Natural killer cell (primary cell): ENCODE data around the gene DIP2C. TPM values are rescaled to one million over a fixed set of nuclear protein-coding genes. Genes with fewer than 3 reads are reported as not detected.
"Not testable (repeated sequence)": the region's sequence is repeated elsewhere in the genome, so short reads cannot be mapped to it uniquely, and the experiment has no call there.

Experiments
- ATAC-seq, 3 donors: fragments of 150-1000 bp in 2 of 3; fragments of 200-7000 bp in 1 of 3; cut with Tn5 transposase; 1 replicate in 1 of 3; 2 replicates in 2 of 3; pipeline ENCODE4 v1.10.0; 2021; ENCODE audit warnings: mild to moderate bottlenecking in 2 of 3, moderate library complexity in 2 of 3
- DNase-seq, 2 donors: peaks; one replicate each; pipeline versions ENCODE4 v3.0.0 to v3.0.0-alpha.2; 2013 to 2021; ENCODE audit warnings: mixed read lengths in 1 of 2
- H3K27ac ChIP-seq: one replicate; pipeline ENCODE4 v1.5.1; 2013; ENCODE audit warnings: mild to moderate bottlenecking, low read length
- H3K27me3 ChIP-seq: one replicate; pipeline ENCODE4 v1.6.1; 2013; ENCODE audit warnings: low read length; ENCODE audit not compliant: control insufficient read depth, insufficient read depth
- H3K36me3 ChIP-seq: one replicate; pipeline ENCODE4 v1.6.1; 2013; ENCODE audit warnings: low read length; ENCODE audit not compliant: control insufficient read depth, insufficient read depth
- H3K4me1 ChIP-seq: one replicate; pipeline ENCODE4 v1.6.1; 2013; ENCODE audit warnings: low read length; ENCODE audit not compliant: control insufficient read depth, insufficient read depth
- H3K4me3 ChIP-seq: one replicate; pipeline ENCODE4 v1.5.1; 2013; ENCODE audit warnings: low read length
- H3K9me3 ChIP-seq: one replicate; pipeline ENCODE4 v1.6.1; 2013; ENCODE audit warnings: low read length; ENCODE audit not compliant: control insufficient read depth, insufficient read depth
- H3K27ac Mint-ChIP-seq, 2 donors: one replicate each; pipeline ENCODE4 v1.8.0; 2022; ENCODE audit warnings: mild to moderate bottlenecking in 2 of 2, mixed read lengths in 2 of 2, moderate library complexity in 1 of 2
- H3K27me3 Mint-ChIP-seq, 2 donors: one replicate each; pipeline ENCODE4 v1.8.0; 2022; ENCODE audit warnings: low read depth in 2 of 2, mixed read lengths in 2 of 2
- H3K36me3 Mint-ChIP-seq: one replicate; pipeline ENCODE4 v1.8.0; 2022; ENCODE audit warnings: mixed read lengths
- H3K4me1 Mint-ChIP-seq, 2 donors: one replicate each; pipeline ENCODE4 v1.8.0; 2022; ENCODE audit warnings: mixed read lengths in 2 of 2
- H3K4me3 Mint-ChIP-seq: one replicate; pipeline ENCODE4 v1.8.0; 2022; ENCODE audit warnings: mild to moderate bottlenecking, moderate library complexity, mixed read lengths
- H3K9me3 Mint-ChIP-seq, 2 donors: one replicate each; pipeline ENCODE4 v1.8.0; 2022; ENCODE audit warnings: mixed read lengths in 2 of 2
- whole genome bisulfite sequencing: methylation state at CpG from one replicate; pipeline ENCODE4 v1.1.7; 2013; ENCODE audit warnings: missing lambda C conversion rate; ENCODE audit not compliant: insufficient coverage; 5-methylcytosine and 5-hydroxymethylcytosine counted together
- intact Hi-C: fragments of 100-400 bp; cut with micrococcal nuclease; formaldehyde crosslinking; loops from one replicate; pipeline ENCODE4 v1.14.2; 2022
- total RNA-seq, 4 donors: library from RNA; stranded (reverse); fragments of 120-200 nt in 1 of 4; gene quantifications; one replicate each; pipeline versions ENCODE4 v1.2.3 to v1.2.4, GENCODE V29; 2013 to 2022
- TF ChIP-seq, protein P1 (sequence below): fragments of 200-600 bp; IDR thresholded peaks from one replicate; pipeline ENCODE4 v1.8.0; 2022; ENCODE audit warnings: antibody characterized with exemption

The DIP2C gene
- total RNA-seq, 3 donors from 2014 or later (not counting 1 experiment from before 2014, with no cell fraction given): 1.5 to 5.8 (median 3.8) TPM

- Histone ChIP-seq H3K27me3 (peaks cover under 1% of the 10 kb centered on the region), H3K36me3 (no peaks in the 10 kb centered on the region), H3K4me3 (no peak overlapping the region), H3K27ac (no peak overlapping the region), H3K9me3 (no peaks in the 10 kb centered on the region), H3K4me1 (no peaks in the 10 kb centered on the region)
- ATAC-seq (no peak), DNase-seq (no peak)
- Mint-ChIP-seq H3K4me1 (no peaks in the 10 kb centered on the region), H3K9me3 (no peaks in the 10 kb centered on the region), H3K27me3 (peaks cover 19 to 23% of the 10 kb centered on the region in 2 donors), H3K4me3 (no peak overlapping the region), H3K27ac (no peak overlapping the region), H3K36me3 (no peaks in the 10 kb centered on the region)
- TF ChIP-seq, protein P1, sequence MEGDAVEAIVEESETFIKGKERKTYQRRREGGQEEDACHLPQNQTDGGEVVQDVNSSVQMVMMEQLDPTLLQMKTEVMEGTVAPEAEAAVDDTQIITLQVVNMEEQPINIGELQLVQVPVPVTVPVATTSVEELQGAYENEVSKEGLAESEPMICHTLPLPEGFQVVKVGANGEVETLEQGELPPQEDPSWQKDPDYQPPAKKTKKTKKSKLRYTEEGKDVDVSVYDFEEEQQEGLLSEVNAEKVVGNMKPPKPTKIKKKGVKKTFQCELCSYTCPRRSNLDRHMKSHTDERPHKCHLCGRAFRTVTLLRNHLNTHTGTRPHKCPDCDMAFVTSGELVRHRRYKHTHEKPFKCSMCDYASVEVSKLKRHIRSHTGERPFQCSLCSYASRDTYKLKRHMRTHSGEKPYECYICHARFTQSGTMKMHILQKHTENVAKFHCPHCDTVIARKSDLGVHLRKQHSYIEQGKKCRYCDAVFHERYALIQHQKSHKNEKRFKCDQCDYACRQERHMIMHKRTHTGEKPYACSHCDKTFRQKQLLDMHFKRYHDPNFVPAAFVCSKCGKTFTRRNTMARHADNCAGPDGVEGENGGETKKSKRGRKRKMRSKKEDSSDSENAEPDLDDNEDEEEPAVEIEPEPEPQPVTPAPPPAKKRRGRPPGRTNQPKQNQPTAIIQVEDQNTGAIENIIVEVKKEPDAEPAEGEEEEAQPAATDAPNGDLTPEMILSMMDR: no peak
- intact Hi-C loops: no loop called here
- WGBS: 87% methylated on average over 7 of the region's 7 CpGs
Measured at GRCh38 chr10:533611-534010, 155.9 kb downstream of the DIP2C start.

- Histone ChIP-seq H3K36me3 (no peaks in the 10 kb centered on the region), H3K27ac (no peak overlapping the region), H3K4me3 (no peak overlapping the region), H3K27me3 (no peaks in the 10 kb centered on the region), H3K9me3 (no peaks in the 10 kb centered on the region), H3K4me1 (no peaks in the 10 kb centered on the region)
- DNase-seq: no peak
- no peaks in the 10 kb centered on the region for H3K36me3 Mint-ChIP-seq
- ATAC-seq: no peak
- intact Hi-C loops: no loop called here
- WGBS: 93% methylated on average over 6 of the region's 7 CpGs
- peaks cover 22 to 23% of the 10 kb centered on the region in 2 donors for H3K27me3 Mint-ChIP-seq
- TF ChIP-seq, protein P1: no peak
- no peaks in the 10 kb centered on the region for H3K4me1 Mint-ChIP-seq
- H3K9me3 Mint-ChIP-seq: no peaks in the 10 kb centered on the region
- H3K4me3 Mint-ChIP-seq: no peak overlapping the region
- H3K27ac Mint-ChIP-seq: no peak overlapping the region
Measured at GRCh38 chr10:533186-533585, 156.3 kb downstream of the DIP2C start.

DNA sequence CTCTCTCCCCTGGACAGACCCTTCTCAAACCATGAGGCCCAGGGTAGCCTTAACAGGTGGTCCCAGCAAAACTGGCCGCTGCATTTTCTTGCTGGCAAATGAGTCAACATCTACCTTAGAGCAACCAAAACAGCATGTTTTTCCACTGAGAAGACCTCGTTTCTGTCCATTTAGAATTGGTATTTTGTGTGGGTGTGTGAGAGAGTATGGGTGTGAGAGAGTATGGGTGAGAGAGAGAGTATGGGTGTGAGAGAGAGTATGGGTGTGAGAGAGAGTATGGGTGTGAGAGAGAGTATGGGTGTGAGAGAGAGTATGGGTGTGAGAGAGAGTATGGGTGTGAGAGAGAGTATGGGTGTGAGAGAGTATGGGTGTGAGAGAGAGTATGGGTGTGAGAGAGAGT is 157.1 kb downstream of the DIP2C start:
- not testable (repeated sequence) for H3K4me1 Mint-ChIP-seq, H3K9me3 Mint-ChIP-seq
- WGBS: 75% methylated on average over 2 of the region's 2 CpGs

DNA sequence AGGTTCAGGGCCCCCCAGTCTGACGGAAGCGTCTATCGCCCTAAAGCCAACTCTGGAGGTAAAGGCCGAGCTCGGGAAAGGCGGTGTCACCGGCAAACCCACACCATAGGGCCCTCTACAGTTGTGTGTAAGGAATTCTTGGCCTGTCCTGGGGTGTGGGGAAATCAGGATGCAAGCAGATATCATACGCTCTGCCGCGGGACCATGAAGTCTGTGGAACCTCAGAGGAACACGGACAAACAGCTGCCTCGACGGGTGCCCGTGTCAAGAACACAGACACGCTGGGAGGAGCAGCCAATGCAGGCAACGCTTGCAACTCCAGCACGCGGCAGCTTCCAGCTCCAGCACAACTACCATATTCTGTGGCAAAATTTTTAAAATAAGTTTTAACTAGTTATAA is 157.9 kb downstream of the DIP2C start:
- DNase-seq (no peak), ATAC-seq (no peak)
- no peaks in the 10 kb centered on the region for H3K9me3 ChIP-seq
- H3K36me3 Mint-ChIP-seq: no peaks in the 10 kb centered on the region
- no peaks in the 10 kb centered on the region for H3K27me3 ChIP-seq
- H3K4me3 ChIP-seq: no peak overlapping the region
- H3K36me3 ChIP-seq: no peaks in the 10 kb centered on the region
- no peaks in the 10 kb centered on the region for H3K9me3 Mint-ChIP-seq
- 91% methylated on average over 18 of the region's 18 CpGs for WGBS
- intact Hi-C loops: no loop called here
- no peaks in the 10 kb centered on the region for H3K4me1 Mint-ChIP-seq
- H3K27ac Mint-ChIP-seq: no peak overlapping the region
- H3K4me3 Mint-ChIP-seq: no peak overlapping the region
- TF ChIP-seq, protein P1: no peak
- no peak overlapping the region for H3K27ac ChIP-seq
- no peaks in the 10 kb centered on the region for H3K4me1 ChIP-seq
- H3K27me3 Mint-ChIP-seq: peaks cover 15 to 23% of the 10 kb centered on the region in 2 donors

More for the DNA sequence above, 157.1 kb downstream of the DIP2C start:
- DNase-seq, H3K27ac Mint-ChIP-seq, H3K36me3 ChIP-seq, H3K9me3 ChIP-seq, H3K4me1 ChIP-seq, H3K27ac ChIP-seq, H3K27me3 ChIP-seq, intact Hi-C loops, H3K4me3 ChIP-seq, ATAC-seq, H3K4me3 Mint-ChIP-seq, H3K36me3 Mint-ChIP-seq: not testable (repeated sequence)
- H3K27me3 Mint-ChIP-seq: peaks cover 22 to 23% of the 10 kb centered on the region in 2 donors
